ENCODE data around the gene JARID2. TPM values are rescaled to one million over a fixed set of nuclear protein-coding genes. Genes with fewer than 3 reads are reported as not detected.

JARID2 gene
- total and polyA plus RNA-seq, 12 donors, result 2.3 to 11.6 (median 8.7) TPM

GRCh38 chr6:15309611-15310283 lies 63.9 kb downstream of the JARID2 start:
- H3K36me3 ChIP-seq, result no peaks in the 10 kb centered on the region
- no peaks in the 10 kb centered on the region for H3K27me3 ChIP-seq
- ATAC-seq (no peak), DNase-seq (no peak)
- intact Hi-C loops (cut with DNase I), result no loop called here
- H3K27ac ChIP-seq, result no peak overlapping the region
- no peak for TF ChIP-seq CTCF (IDR thresholded peaks at IDR 0.05)
- H3K9me3 ChIP-seq, result no peaks in the 10 kb centered on the region
- no peak overlapping the region for H3K4me3 ChIP-seq
- 55 to 65% methylated on average over 3 of the region's 3 CpGs for WGBS, 2 donors
- H3K4me1 ChIP-seq, result peaks cover 9 to 91% (median 82%) of the 10 kb centered on the region in 9 donors

GRCh38 chr6:15310680-15311079 lies 64.8 kb downstream of the JARID2 start:
- intact Hi-C loops (cut with DNase I), result no loop called here
- Histone ChIP-seq H3K27ac (peak overlapping the region in 1 of 10 donors; percentile 17), H3K27me3 (no peaks in the 10 kb centered on the region), H3K4me3 (no peak overlapping the region), H3K9me3 (no peaks in the 10 kb centered on the region), H3K36me3 (no peaks in the 10 kb centered on the region), H3K4me1 (peaks cover 9 to 81% (median 73%) of the 10 kb centered on the region in 9 donors)
- ATAC-seq (no peak), DNase-seq (no peak)
- no peak for TF ChIP-seq CTCF (IDR thresholded peaks at IDR 0.05)
- 46% methylated on average over 7 of the region's 7 CpGs for WGBS, 2 donors

- Histone ChIP-seq H3K4me1 (peaks cover 9 to 81% (median 68%) of the 10 kb centered on the region in 9 donors), H3K27me3 (no peaks in the 10 kb centered on the region), H3K9me3 (no peaks in the 10 kb centered on the region), H3K27ac (peak overlapping the region in 2 of 10 donors; percentile 6 to 34), H3K36me3 (no peaks in the 10 kb centered on the region), H3K4me3 (no peak overlapping the region)
- no peak for TF ChIP-seq CTCF (IDR thresholded peaks at IDR 0.05)
- no peak for ATAC-seq
- WGBS, 2 donors, result 74 to 75% methylated on average over 3 of the region's 3 CpGs
- DNase-seq, result no peak
- intact Hi-C loops (cut with DNase I), result no loop called here
Measured at GRCh38 chr6:15312500-15312899, 66.6 kb downstream of the JARID2 start.

- peak overlapping the region in 2 of 10 donors; percentile 6 to 34 for H3K27ac ChIP-seq
- H3K36me3 ChIP-seq, result no peaks in the 10 kb centered on the region
- ATAC-seq, result peak; percentile 52 to 94 (median 76)
- H3K4me1 ChIP-seq, result peaks cover 10 to 81% (median 68%) of the 10 kb centered on the region in 9 donors
- no peaks in the 10 kb centered on the region for H3K9me3 ChIP-seq
- 33 to 40% methylated on average over 5 of the region's 5 CpGs for WGBS, 2 donors
- intact Hi-C loops (cut with DNase I), result no loop called here
- peak; percentile 36 to 48 for DNase-seq
- H3K27me3 ChIP-seq, result no peaks in the 10 kb centered on the region
- no peak overlapping the region for H3K4me3 ChIP-seq
- TF ChIP-seq CTCF (IDR thresholded peaks at IDR 0.05), result no peak
Measured at GRCh38 chr6:15313367-15313766, 67.5 kb downstream of the JARID2 start.

Measured in heart right ventricle (tissue), 16 donors.